Heart right ventricle (tissue), 16 donors: ENCODE data around the gene OR5AK2. TPM values are rescaled to one million over a fixed set of nuclear protein-coding genes. Genes with fewer than 3 reads are reported as not detected.

Source experiments
- ATAC-seq, 8 donors: fragments of 200-7000 bp; cut with Tn5 transposase; one replicate each; pipeline ENCODE4 v1.9.1; 2020; ENCODE audit warnings: mild to moderate bottlenecking in 8 of 8, moderate library complexity in 8 of 8, moderate number of reproducible peaks in 1 of 8
- DNase-seq, 2 donors: peaks; one replicate each; pipeline ENCODE4 v3.0.0-alpha.2; 2020
- H3K27ac ChIP-seq, 10 donors: fragments of 200-600 bp; sonication (generic) in 2 of 10; one replicate each; pipeline versions ENCODE4 v1.5.0 to v1.8.0; 2020 to 2022; ENCODE audit warnings: mild to moderate bottlenecking in 3 of 10
- H3K27me3 ChIP-seq, 7 donors: fragments of 200-600 bp; one replicate each; pipeline ENCODE4 v1.8.0; 2021 to 2022; ENCODE audit warnings: mild to moderate bottlenecking in 2 of 7
- H3K36me3 ChIP-seq, 9 donors: fragments of 200-600 bp; sonication (generic) in 1 of 9; one replicate each; pipeline versions ENCODE4 v1.5.0 to v1.8.0; 2020 to 2022; ENCODE audit warnings: mild to moderate bottlenecking in 2 of 9
- H3K4me1 ChIP-seq, 9 donors: fragments of 200-600 bp; sonication (generic) in 1 of 9; one replicate each; pipeline versions ENCODE4 v1.5.0 to v1.8.0; 2020 to 2022; ENCODE audit warnings: mild to moderate bottlenecking in 4 of 9
- H3K4me3 ChIP-seq, 10 donors: fragments of 200-600 bp; sonication (generic) in 2 of 10; one replicate each; pipeline versions ENCODE4 v1.5.0 to v1.8.0; 2020 to 2022; ENCODE audit warnings: mild to moderate bottlenecking in 7 of 10, moderate library complexity in 2 of 10
- H3K9me3 ChIP-seq, 11 donors: fragments of 200-600 bp in 10 of 11; sonication (generic) in 2 of 11; one replicate each; pipeline versions ENCODE4 v1.5.0 to v1.8.0; 2013 to 2022; ENCODE audit warnings: mild to moderate bottlenecking in 2 of 11, control low read depth in 1 of 11, moderate library complexity in 1 of 11
- WGBS, 2 donors: extraction: QIAGEN DNeasy Blood & Tissue Kit; methylation state at CpG; one replicate each; pipeline ENCODE4 v1.1.7; 2013; ENCODE audit warnings: inconsistent platforms in 1 of 2; 5-methylcytosine and 5-hydroxymethylcytosine counted together
- intact Hi-C, 10 donors: fragments of 100-400 bp; cut with DNase I; formaldehyde crosslinking; loops; one replicate each; pipeline versions ENCODE4 v1.11.1 to v1.14.2; 2022
- polyA plus RNA-seq, 2 donors: library from polyadenylated mRNA; stranded (reverse); fragments of 200-250 nt; gene quantifications; one replicate each; pipeline ENCODE4 v1.2.3, GENCODE V29; 2013
- total RNA-seq, 10 donors: library from RNA; stranded (reverse); fragmentation: NEBNext Ultra II Directional in 3 of 10; extraction: Animal tissue kit (Norgen Biotek cat#: 25700) in 3 of 10; gene quantifications; one replicate each; pipeline versions ENCODE4 v1.2.1 to v1.2.4, GENCODE V29; 2021 to 2023
- TF ChIP-seq, protein P1 (sequence below), 9 donors: fragments of 200-600 bp; sonication (generic) in 2 of 9; IDR thresholded peaks; one replicate each; pipeline versions ENCODE4 v1.5.0 to v1.8.0; 2021 to 2022; ENCODE audit warnings: antibody characterized with exemption in 9 of 9, mild to moderate bottlenecking in 5 of 9, moderate library complexity in 1 of 9
- donor health status: Arrhythmogenic right ventricular cardiomyopathy.
- donor health status: ischemic (EF 13 %, LVEDD 7.1; RV severe dilation, severe dysfunction).
- donor health status: healthy with polysubstance abuse.
- donor health status: DM: no; HTN: yes; CAD: no.
- donor health status: DM: no; HTN: no; CAD: no.
- donor health status: ischemic (EF 25% LVEDD 6.9; RV normal size, moderate dysfunction).
- donor health status: ischemic (EF 25% LVEDD 5.7; RV mildly dilated, moderate dysfunction).
- donor health status: healthy.
- donor health status: DM: yes; HTN: yes; CAD: no.
- donor health status: Ischemic cardiomyopathy.
- donor health status: ischemic (EF 35%, LVEDD 5.7; RV mildly dilated, moderate dysfunction).
- donor health status: nonischemic (EF 11% LVEDD 7.7; RV severe dilation, severe dysfunction).
- donor health status: DM: yes; HTN: yes; CAD: no.
- donor health status: PGD.
- donor health status: ischemic (EF 29% LVEDD 5.4; RV normal size, mild dysfunction).
- donor health status: nonischemic (EF 23%, LVEDD 6.1; RV moderate dilation, normal function).

The OR5AK2 gene
- total and polyA plus RNA-seq, 12 donors: not detected

DNA sequence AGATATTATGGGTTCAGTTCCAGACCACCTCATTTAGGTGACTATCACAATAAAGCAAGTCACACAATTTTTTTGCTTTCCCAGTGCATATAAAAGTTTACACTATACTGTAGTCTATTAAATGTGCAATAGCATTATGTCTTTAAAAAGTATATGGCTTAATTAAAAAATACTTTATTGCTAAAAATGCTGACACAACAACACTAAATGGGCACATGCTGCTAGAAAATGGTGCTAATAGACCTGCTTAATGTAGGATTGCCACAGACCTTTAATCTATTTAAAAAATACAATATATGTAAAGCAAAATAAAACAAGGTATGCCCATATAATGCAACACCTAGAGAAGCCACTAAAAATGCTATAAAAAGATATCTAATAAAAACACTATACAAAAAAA is 27.1 kb upstream of the OR5AK2 start:
- no peak overlapping the region for H3K27ac ChIP-seq
- no peak overlapping the region for H3K4me3 ChIP-seq
- intact Hi-C loops: no loop called here
- DNase-seq: no peak
- H3K9me3 ChIP-seq: peaks cover 0 to 33% (median 0%) of the 10 kb centered on the region in 11 donors
- H3K4me1 ChIP-seq: peaks cover 0 to under 1% (median 0%) of the 10 kb centered on the region in 9 donors
- no peak for ATAC-seq
- H3K27me3 ChIP-seq: no peaks in the 10 kb centered on the region
- H3K36me3 ChIP-seq: no peaks in the 10 kb centered on the region
- TF ChIP-seq, protein P1, sequence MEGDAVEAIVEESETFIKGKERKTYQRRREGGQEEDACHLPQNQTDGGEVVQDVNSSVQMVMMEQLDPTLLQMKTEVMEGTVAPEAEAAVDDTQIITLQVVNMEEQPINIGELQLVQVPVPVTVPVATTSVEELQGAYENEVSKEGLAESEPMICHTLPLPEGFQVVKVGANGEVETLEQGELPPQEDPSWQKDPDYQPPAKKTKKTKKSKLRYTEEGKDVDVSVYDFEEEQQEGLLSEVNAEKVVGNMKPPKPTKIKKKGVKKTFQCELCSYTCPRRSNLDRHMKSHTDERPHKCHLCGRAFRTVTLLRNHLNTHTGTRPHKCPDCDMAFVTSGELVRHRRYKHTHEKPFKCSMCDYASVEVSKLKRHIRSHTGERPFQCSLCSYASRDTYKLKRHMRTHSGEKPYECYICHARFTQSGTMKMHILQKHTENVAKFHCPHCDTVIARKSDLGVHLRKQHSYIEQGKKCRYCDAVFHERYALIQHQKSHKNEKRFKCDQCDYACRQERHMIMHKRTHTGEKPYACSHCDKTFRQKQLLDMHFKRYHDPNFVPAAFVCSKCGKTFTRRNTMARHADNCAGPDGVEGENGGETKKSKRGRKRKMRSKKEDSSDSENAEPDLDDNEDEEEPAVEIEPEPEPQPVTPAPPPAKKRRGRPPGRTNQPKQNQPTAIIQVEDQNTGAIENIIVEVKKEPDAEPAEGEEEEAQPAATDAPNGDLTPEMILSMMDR (IDR thresholded peaks at IDR 0.05): no peak

DNA sequence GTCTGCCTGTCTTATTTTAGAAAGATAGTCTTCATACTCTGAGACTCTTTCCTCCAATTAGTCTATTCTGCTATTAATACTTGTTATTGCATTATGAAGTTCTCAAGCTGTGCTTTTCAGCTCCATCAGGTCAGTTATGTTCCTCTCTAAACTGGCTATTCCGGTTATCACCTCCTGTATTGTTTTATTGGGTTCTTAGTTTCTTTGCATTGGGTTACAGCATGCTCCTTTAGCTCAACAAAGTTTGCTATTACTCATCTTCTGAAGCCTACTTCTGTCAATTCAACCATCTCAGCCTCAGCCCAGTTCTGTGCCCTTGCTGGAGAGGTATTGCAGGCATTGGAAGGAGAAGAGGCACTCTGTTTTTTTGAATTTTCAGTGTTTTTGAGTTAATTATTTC is 21.0 kb upstream of the OR5AK2 start:
- DNase-seq: no peak
- H3K27ac ChIP-seq: no peak overlapping the region
- TF ChIP-seq, protein P1 (IDR thresholded peaks at IDR 0.05): no peak
- intact Hi-C loops: no loop called here
- H3K4me1 ChIP-seq: no peaks in the 10 kb centered on the region
- no peaks in the 10 kb centered on the region for H3K36me3 ChIP-seq
- H3K4me3 ChIP-seq: no peak overlapping the region
- ATAC-seq: no peak
- WGBS, 2 donors: 71 to 77% methylated on average over 1 of the region's 1 CpG
- no peaks in the 10 kb centered on the region for H3K27me3 ChIP-seq
- peaks cover 0 to 29% (median 0%) of the 10 kb centered on the region in 11 donors for H3K9me3 ChIP-seq

DNA sequence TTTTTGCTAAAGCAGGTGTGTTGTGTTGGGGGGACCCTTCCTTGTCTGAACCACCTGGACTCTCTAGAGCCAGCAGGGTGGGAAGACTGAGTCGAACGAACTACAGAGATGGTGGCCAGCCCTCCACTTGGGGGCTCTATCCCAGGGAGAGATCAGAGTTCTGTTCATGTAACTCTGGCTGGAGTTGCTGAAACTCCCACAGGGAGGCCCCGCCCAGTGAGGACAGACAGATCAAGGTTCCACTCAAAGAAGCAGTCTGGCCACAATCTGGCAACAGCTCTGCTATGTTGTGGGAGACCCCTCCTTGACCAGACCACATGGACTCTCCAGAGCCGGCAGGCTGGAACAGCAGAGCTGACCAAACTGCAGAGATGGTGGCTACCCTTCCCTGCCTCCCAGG is 20.2 kb upstream of the OR5AK2 start:
- TF ChIP-seq, protein P1 (IDR thresholded peaks at IDR 0.05): no peak
- Histone ChIP-seq H3K27ac (no peak overlapping the region), H3K27me3 (no peaks in the 10 kb centered on the region), H3K4me1 (no peaks in the 10 kb centered on the region), H3K4me3 (no peak overlapping the region), H3K9me3 (peaks cover 0 to 26% (median 0%) of the 10 kb centered on the region in 11 donors), H3K36me3 (no peaks in the 10 kb centered on the region)
- intact Hi-C loops: no loop called here
- WGBS, 2 donors: 76 to 78% methylated on average over 4 of the region's 4 CpGs
- ATAC-seq (no peak), DNase-seq (no peak)

DNA sequence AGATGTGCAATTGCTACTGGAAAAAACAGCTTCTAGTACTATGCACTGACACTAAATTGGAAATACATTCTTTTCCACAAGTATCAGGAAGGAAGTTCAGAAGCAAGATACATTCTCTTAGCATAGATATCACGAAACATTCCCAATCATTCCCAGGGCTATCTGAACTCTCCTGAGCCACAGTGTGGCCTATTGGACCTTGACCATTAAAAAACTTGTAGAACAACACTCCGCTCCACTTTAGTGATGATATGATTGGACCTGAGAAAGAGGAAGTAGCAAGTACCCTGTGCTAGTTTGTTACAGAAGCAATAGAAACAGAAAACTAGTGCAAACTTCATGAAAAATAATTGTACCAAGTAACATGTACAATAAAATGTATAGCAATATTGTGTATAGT is 11.4 kb upstream of the OR5AK2 start:
- H3K27ac ChIP-seq: no peak overlapping the region
- WGBS, 2 donors: 82 to 85% methylated on average over 2 of the region's 2 CpGs
- ATAC-seq (no peak), DNase-seq (no peak)
- H3K4me3 ChIP-seq: no peak overlapping the region
- H3K9me3 ChIP-seq: no peaks in the 10 kb centered on the region
- H3K4me1 ChIP-seq: no peaks in the 10 kb centered on the region
- TF ChIP-seq, protein P1 (IDR thresholded peaks at IDR 0.05): no peak
- H3K36me3 ChIP-seq: no peaks in the 10 kb centered on the region
- no peaks in the 10 kb centered on the region for H3K27me3 ChIP-seq
- intact Hi-C loops: no loop called here
